ENCODE results near the gene DDR2. TPM values are rescaled to one million over a fixed set of nuclear protein-coding genes. Genes with fewer than 3 reads are reported as not detected.
A peak's percentile ranks its signal among the peaks of the same experiment; 100 is the strongest.

The DDR2 gene
- polyA plus RNA-seq, 1 donor: 18.3 TPM

- Histone ChIP-seq H3K36me3 (ENCODE audit: control insufficient read depth, insufficient read depth, low read length) (peaks cover 14% of the 10 kb centered on the region), H3K27ac (ENCODE audit: low read length) (no peak overlapping the region), H3K4me3 (ENCODE audit: low read length) (no peak overlapping the region), H3K27me3 (ENCODE audit: control insufficient read depth, insufficient read depth, low read length) (no peaks in the 10 kb centered on the region), H3K4me1 (ENCODE audit: control insufficient read depth, insufficient read depth, low read length) (no peaks in the 10 kb centered on the region), H3K9me3 (ENCODE audit: control insufficient read depth, low read depth, low read length) (no peaks in the 10 kb centered on the region)
- DNase-seq: no peak
- 87% methylated on average over 3 of the region's 3 CpGs for WGBS (ENCODE audit: insufficient coverage, low lambda C conversion rate)
Measured at GRCh38 chr1:162605225-162605927, 26.9 kb upstream of the DDR2 start.

- no CpG with 5 or more reads among the region's 2 CpGs for WGBS (ENCODE audit: insufficient coverage, low lambda C conversion rate)
- no peak overlapping the region for H3K27ac ChIP-seq (ENCODE audit: low read length)
- H3K36me3 ChIP-seq (ENCODE audit: control insufficient read depth, insufficient read depth, low read length): no peaks in the 10 kb centered on the region
- H3K9me3 ChIP-seq (ENCODE audit: control insufficient read depth, low read depth, low read length): no peaks in the 10 kb centered on the region
- H3K4me1 ChIP-seq (ENCODE audit: control insufficient read depth, insufficient read depth, low read length): peaks cover 3% of the 10 kb centered on the region
- no peak for DNase-seq
- no peak overlapping the region for H3K4me3 ChIP-seq (ENCODE audit: low read length)
- H3K27me3 ChIP-seq (ENCODE audit: control insufficient read depth, insufficient read depth, low read length): no peaks in the 10 kb centered on the region
Measured at GRCh38 chr1:162609306-162609705, 23.0 kb upstream of the DDR2 start.

- Histone ChIP-seq H3K36me3 (ENCODE audit: control insufficient read depth, insufficient read depth, low read length) (no peaks in the 10 kb centered on the region), H3K9me3 (ENCODE audit: control insufficient read depth, low read depth, low read length) (peaks cover 6% of the 10 kb centered on the region), H3K4me1 (ENCODE audit: control insufficient read depth, insufficient read depth, low read length) (peaks cover 3% of the 10 kb centered on the region), H3K27me3 (ENCODE audit: control insufficient read depth, insufficient read depth, low read length) (no peaks in the 10 kb centered on the region), H3K4me3 (ENCODE audit: low read length) (no peak overlapping the region), H3K27ac (ENCODE audit: low read length) (no peak overlapping the region)
- no peak for DNase-seq
- no CpG with 5 or more reads among the region's 8 CpGs for WGBS (ENCODE audit: insufficient coverage, low lambda C conversion rate)
Measured at GRCh38 chr1:162612606-162613400, 19.5 kb upstream of the DDR2 start.

- DNase-seq: no peak
- no peak overlapping the region for H3K27ac ChIP-seq (ENCODE audit: low read length)
- H3K4me3 ChIP-seq (ENCODE audit: low read length): no peak overlapping the region
- H3K27me3 ChIP-seq (ENCODE audit: control insufficient read depth, insufficient read depth, low read length): no peaks in the 10 kb centered on the region
- peaks cover 6% of the 10 kb centered on the region for H3K9me3 ChIP-seq (ENCODE audit: control insufficient read depth, low read depth, low read length)
- no peaks in the 10 kb centered on the region for H3K36me3 ChIP-seq (ENCODE audit: control insufficient read depth, insufficient read depth, low read length)
- no CpG with 5 or more reads among the region's 1 CpG for WGBS (ENCODE audit: insufficient coverage, low lambda C conversion rate)
- peaks cover 3% of the 10 kb centered on the region for H3K4me1 ChIP-seq (ENCODE audit: control insufficient read depth, insufficient read depth, low read length)
Measured at GRCh38 chr1:162616848-162617247, 15.4 kb upstream of the DDR2 start.

GRCh38 chr1:162617513-162617912, 14.8 kb upstream of the DDR2 start:
- DNase-seq: no peak
- Histone ChIP-seq H3K36me3 (ENCODE audit: control insufficient read depth, insufficient read depth, low read length) (no peaks in the 10 kb centered on the region), H3K4me1 (ENCODE audit: control insufficient read depth, insufficient read depth, low read length) (peaks cover 3% of the 10 kb centered on the region), H3K27me3 (ENCODE audit: control insufficient read depth, insufficient read depth, low read length) (no peaks in the 10 kb centered on the region), H3K4me3 (ENCODE audit: low read length) (no peak overlapping the region), H3K27ac (ENCODE audit: low read length) (no peak overlapping the region), H3K9me3 (ENCODE audit: control insufficient read depth, low read depth, low read length) (peaks cover 6% of the 10 kb centered on the region)
- WGBS (ENCODE audit: insufficient coverage, low lambda C conversion rate): 100% methylated on average over 1 of the region's 1 CpG

- Histone ChIP-seq H3K4me3 (ENCODE audit: low read length) (no peak overlapping the region), H3K4me1 (ENCODE audit: control insufficient read depth, insufficient read depth, low read length) (no peaks in the 10 kb centered on the region), H3K27me3 (ENCODE audit: control insufficient read depth, insufficient read depth, low read length) (no peaks in the 10 kb centered on the region), H3K36me3 (ENCODE audit: control insufficient read depth, insufficient read depth, low read length) (no peaks in the 10 kb centered on the region), H3K9me3 (ENCODE audit: control insufficient read depth, low read depth, low read length) (peaks cover 6% of the 10 kb centered on the region), H3K27ac (ENCODE audit: low read length) (no peak overlapping the region)
- 87% methylated on average over 2 of the region's 3 CpGs for WGBS (ENCODE audit: insufficient coverage, low lambda C conversion rate)
- DNase-seq: no peak
Measured at GRCh38 chr1:162619076-162619475, 13.2 kb upstream of the DDR2 start.

GRCh38 chr1:162621256-162621655, 11.0 kb upstream of the DDR2 start:
- Histone ChIP-seq H3K27ac (ENCODE audit: low read length) (no peak overlapping the region), H3K4me1 (ENCODE audit: control insufficient read depth, insufficient read depth, low read length) (no peaks in the 10 kb centered on the region), H3K27me3 (ENCODE audit: control insufficient read depth, insufficient read depth, low read length) (no peaks in the 10 kb centered on the region), H3K4me3 (ENCODE audit: low read length) (no peak overlapping the region), H3K36me3 (ENCODE audit: control insufficient read depth, insufficient read depth, low read length) (no peaks in the 10 kb centered on the region), H3K9me3 (ENCODE audit: control insufficient read depth, low read depth, low read length) (peaks cover 3% of the 10 kb centered on the region)
- no peak for DNase-seq

GRCh38 chr1:162625679-162626078, 6.6 kb upstream of the DDR2 start:
- no peaks in the 10 kb centered on the region for H3K36me3 ChIP-seq (ENCODE audit: control insufficient read depth, insufficient read depth, low read length)
- DNase-seq: peak in 1 of 2 donors; percentile 5
- 50% methylated on average over 1 of the region's 2 CpGs for WGBS (ENCODE audit: insufficient coverage, low lambda C conversion rate)
- H3K4me1 ChIP-seq (ENCODE audit: control insufficient read depth, insufficient read depth, low read length): no peaks in the 10 kb centered on the region
- no peak overlapping the region for H3K4me3 ChIP-seq (ENCODE audit: low read length)
- H3K27me3 ChIP-seq (ENCODE audit: control insufficient read depth, insufficient read depth, low read length): no peaks in the 10 kb centered on the region
- no peaks in the 10 kb centered on the region for H3K9me3 ChIP-seq (ENCODE audit: control insufficient read depth, low read depth, low read length)
- no peak overlapping the region for H3K27ac ChIP-seq (ENCODE audit: low read length)

- no peaks in the 10 kb centered on the region for H3K9me3 ChIP-seq (ENCODE audit: control insufficient read depth, low read depth, low read length)
- H3K4me1 ChIP-seq (ENCODE audit: control insufficient read depth, insufficient read depth, low read length): no peaks in the 10 kb centered on the region
- H3K27ac ChIP-seq (ENCODE audit: low read length): peak overlapping the region; percentile 0
- no peak overlapping the region for H3K4me3 ChIP-seq (ENCODE audit: low read length)
- no peaks in the 10 kb centered on the region for H3K36me3 ChIP-seq (ENCODE audit: control insufficient read depth, insufficient read depth, low read length)
- no CpG with 5 or more reads among the region's 2 CpGs for WGBS (ENCODE audit: insufficient coverage, low lambda C conversion rate)
- peak in 1 of 2 donors; percentile 20 for DNase-seq
- no peaks in the 10 kb centered on the region for H3K27me3 ChIP-seq (ENCODE audit: control insufficient read depth, insufficient read depth, low read length)
Measured at GRCh38 chr1:162626094-162626493, 6.2 kb upstream of the DDR2 start.

GRCh38 chr1:162626761-162627160, 5.5 kb upstream of the DDR2 start:
- WGBS (ENCODE audit: insufficient coverage, low lambda C conversion rate): 71% methylated on average over 1 of the region's 2 CpGs
- Histone ChIP-seq H3K36me3 (ENCODE audit: control insufficient read depth, insufficient read depth, low read length) (no peaks in the 10 kb centered on the region), H3K9me3 (ENCODE audit: control insufficient read depth, low read depth, low read length) (no peaks in the 10 kb centered on the region), H3K27ac (ENCODE audit: low read length) (peak overlapping the region; percentile 34), H3K4me1 (ENCODE audit: control insufficient read depth, insufficient read depth, low read length) (peaks cover 5% of the 10 kb centered on the region), H3K4me3 (ENCODE audit: low read length) (no peak overlapping the region), H3K27me3 (ENCODE audit: control insufficient read depth, insufficient read depth, low read length) (no peaks in the 10 kb centered on the region)
- no peak for DNase-seq
